LNCAP (cell line): Measurements from ENCODE around the gene DKKL1.

ENCODE experiments used
- TF ChIP-seq, protein P1 (sequence below): fragments of 450-650 bp; IDR thresholded peaks from 2 replicates; pipeline ENCODE4 v1.5.1; 2017; ENCODE audit warnings: mild to moderate bottlenecking

The DKKL1 gene

DNA sequence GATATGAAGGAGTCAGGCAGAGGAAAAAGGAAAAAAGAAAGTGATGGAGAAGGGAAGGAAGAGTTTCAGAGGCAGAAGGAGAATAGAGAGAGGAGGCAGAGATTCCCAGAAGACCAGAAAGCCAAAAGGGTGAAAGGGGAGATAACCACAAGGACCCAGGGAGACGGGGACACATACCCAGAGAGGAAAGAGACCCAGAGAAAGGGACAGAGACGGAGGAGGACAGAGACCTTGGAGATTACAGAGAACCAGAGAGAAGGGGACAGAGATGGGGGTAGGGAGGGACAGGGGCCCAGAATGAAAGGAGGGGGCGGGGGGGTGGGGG lies 58.2 kb downstream of the DKKL1 start:
- TF ChIP-seq, protein P1, sequence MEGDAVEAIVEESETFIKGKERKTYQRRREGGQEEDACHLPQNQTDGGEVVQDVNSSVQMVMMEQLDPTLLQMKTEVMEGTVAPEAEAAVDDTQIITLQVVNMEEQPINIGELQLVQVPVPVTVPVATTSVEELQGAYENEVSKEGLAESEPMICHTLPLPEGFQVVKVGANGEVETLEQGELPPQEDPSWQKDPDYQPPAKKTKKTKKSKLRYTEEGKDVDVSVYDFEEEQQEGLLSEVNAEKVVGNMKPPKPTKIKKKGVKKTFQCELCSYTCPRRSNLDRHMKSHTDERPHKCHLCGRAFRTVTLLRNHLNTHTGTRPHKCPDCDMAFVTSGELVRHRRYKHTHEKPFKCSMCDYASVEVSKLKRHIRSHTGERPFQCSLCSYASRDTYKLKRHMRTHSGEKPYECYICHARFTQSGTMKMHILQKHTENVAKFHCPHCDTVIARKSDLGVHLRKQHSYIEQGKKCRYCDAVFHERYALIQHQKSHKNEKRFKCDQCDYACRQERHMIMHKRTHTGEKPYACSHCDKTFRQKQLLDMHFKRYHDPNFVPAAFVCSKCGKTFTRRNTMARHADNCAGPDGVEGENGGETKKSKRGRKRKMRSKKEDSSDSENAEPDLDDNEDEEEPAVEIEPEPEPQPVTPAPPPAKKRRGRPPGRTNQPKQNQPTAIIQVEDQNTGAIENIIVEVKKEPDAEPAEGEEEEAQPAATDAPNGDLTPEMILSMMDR, result no peak

DNA sequence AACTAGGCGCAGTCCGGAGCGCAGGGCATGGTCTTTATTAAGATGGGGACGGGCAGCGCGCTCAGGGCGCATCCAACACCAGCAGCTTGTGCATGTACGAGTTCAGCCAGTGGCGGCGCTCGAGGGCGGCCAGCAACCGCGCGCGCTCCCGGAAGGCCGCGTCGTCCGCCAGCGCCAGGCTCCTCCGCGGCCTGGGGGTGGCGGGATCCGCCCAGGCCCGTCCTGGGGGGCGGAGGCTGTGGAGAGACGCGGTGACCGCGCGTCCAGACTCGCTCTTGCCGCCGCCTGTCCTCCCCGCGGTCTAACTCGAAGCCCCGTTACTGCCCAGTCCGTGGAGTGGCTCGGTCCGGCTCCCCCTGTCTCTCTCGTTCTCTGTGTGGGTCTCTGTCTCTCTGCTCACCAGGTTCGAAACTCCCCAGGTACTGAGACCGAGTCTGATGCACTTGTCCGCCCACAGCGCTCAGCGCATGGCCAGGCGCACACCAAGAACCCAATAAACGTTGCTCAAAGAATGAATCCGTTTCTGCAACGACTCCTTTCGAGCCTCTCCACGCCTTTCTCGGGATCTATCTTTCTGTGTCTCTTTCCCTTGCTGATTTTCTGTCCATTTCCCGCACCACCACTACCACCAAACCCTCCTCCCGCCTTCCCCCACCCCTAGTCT lies 58.9 kb downstream of the DKKL1 start:
- TF ChIP-seq, protein P1, result peak; percentile 53

GRCh38 chr19:49423071-49423984 lies 59.7 kb downstream of the DKKL1 start, which contains the start of gene PTH2:
Gene PTH2, minus strand, starts transcription at chr19:49423441. Its CDS starts 102 bp downstream, at chr19:49423339.
- TF ChIP-seq, protein P1, result no peak

DNA sequence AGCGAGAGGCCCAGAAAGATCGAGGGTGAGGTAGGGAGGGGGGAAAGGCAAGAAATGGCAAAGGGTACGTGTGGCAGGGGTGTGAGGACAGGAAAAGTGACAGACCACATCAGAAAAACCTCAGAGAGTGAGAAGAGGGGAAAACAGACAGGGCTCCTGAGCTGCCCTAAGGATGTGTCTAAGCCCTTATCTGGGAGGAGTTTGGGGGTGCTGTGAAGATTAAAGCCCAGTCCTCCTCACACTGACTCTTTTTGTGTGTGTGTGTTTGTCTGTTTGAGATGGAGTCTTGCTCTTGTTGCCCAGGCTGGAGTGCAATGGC lies 60.3 kb downstream of the DKKL1 start:
- TF ChIP-seq, protein P1, result no peak
